ENCODE data around the gene MUC21.
"Not testable (repeated sequence)": the region's sequence is repeated elsewhere in the genome, so short reads cannot be mapped to it uniquely, and the experiment has no call there.

The MUC21 gene

DNA sequence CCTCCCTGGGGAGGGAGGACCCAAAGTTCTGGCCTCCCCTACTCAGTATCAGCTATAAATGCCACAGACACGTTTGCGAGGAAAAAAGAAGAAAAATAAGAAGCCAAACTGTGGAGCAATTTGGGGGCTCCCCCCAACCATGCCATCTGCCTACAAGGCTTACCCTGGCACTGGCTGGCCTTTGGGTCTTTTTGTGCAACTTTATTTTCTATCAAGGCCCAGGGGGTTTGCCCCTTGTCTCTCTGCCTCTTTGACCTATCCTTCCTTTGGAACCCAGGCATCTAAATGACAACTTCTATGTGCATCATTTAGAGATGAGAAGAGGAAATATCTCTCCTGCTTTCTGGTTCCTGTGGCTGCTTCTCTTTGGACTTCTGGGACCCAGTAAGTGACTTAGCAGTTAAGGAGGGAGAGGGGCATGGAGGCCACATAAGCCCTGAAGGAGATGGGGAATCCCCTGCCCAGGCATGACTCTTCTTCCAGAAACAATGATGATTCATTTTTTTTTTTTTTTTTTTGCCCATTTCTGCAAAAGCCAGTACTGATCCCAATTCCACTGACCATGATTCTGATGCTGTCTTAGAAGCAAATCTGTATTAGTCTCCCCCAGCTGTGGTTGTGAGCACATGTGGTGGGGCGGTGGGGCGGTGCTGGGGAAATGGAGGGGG is 27.0 kb downstream of the MUC21 start, which contains the start of gene MUC22:
TSS of gene MUC22 (plus strand) at position 82 of the 668 bp plus-strand sequence. CDS start at position 315, 233 bp downstream.
- no peak for FAIRE-seq

DNA sequence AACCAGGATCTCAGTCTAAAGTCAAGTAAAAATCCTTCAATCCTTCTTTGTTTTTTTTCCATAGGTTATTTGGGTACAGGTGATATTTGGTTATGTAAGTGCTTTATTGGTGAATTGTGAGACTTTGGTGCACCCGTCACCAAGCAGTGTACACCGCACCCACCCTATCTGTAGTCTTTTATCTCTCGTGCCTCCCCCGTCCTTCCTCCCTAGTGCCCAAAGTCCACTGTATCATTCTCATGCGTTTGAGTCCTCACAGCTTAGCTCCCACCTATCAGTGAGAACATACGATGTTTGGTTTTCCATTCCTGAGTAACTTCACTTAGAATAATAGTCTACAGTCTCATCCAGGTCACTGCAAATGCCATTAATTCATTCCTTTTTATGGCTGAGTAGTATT is 27.6 kb downstream of the MUC21 start:
- no peak for FAIRE-seq

DNA sequence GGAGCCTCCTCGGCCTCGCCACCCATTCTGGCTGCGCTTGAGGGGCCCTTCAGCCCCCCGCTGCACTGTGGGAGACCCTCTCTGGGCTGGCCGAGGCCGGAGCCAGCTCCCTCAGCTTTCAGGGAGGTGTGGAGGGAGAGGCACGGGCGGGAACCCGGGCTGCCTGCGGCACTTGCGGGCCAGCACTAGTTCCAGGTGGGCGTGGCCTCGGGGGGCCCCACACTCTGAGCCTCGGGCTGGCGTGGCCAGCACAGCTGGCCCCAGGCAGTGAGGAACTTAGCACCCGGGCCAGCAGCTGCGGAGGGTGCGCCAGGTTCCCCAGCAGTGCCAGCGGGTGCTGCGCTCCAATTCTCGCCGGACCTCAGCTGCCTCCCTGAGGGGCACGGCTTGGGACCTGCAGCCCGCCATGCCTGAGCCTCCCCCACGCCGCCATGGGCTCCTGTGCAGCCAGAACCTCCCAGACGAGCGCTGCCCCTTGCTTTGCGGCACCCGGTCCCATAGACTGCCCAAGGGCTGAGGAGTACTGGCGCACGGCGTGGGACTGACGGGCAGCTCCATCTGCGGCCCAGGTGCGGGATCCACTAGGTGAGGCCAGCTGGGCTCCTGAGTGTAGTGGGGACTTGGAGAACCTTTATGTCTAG is 33.3 kb downstream of the MUC21 start:
- no peak for FAIRE-seq

DNA sequence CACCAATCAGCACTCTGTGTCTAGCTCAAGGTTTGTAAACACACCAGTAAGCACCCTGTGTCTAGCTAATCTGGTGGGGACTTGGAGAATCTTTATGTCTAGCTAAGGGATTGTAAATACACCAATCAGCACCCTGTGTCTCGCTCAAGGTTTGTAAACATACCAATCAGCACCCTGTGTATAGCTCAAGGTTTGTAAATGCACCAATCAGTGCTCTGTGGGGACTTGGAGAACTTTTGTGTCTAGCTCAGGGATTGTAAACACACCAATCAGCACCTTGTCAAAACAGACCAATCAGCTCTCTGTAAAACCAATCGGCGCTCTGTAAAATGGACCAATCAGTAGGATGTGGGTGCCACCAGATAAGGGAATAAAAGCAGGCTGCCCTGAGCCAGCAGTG is 33.9 kb downstream of the MUC21 start:
- not testable (repeated sequence) for FAIRE-seq

DNA sequence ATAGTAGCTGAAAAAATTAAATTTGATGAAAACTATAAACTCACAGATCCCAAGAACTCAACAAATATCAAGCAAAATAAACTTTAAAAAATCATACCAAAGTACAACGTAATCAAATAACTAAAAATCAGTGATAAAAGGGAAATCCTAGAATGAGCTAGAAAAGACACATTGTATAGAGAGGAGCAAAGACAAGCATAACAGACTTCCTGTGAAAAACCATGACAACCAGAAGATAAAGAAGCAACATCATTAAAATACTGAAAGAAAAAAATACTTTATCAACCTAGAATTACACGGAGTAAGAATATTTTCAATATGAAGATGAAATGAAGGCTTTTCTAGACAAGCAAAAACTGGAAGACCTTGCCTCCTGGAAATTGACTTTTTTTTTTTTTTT is 36.5 kb downstream of the MUC21 start:
- FAIRE-seq = no peak

DNA sequence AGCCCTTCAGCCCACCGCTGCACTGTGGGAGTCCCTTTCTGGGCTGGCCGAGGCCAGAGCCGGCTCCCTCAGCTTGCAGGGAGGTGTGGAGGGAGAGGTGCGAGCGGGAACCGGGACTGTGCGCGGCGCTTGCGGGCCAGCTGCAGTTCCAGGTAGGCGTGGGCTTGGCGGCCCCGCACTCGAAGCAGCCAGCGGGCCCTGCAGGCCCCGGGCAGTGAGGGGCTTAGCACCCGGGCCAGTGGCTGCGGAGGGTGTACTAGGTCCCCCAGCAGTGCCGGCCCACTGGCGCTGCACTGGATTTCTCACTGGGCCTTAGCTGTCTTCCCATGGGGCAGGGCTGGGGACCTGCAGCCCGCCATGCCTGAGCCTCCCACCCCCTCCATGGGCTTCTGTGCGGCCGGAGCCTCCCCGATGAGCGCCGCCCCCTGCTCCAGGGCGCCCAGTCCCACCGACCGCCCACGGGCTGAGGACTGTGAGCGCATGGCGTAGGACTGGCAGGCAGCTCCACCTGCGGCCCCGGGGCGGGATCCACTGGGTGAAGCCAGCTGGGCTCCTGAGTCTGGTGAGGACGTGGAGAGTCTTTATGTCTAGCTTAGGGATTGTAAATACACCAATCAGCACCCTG is 37.2 kb downstream of the MUC21 start:
- FAIRE-seq = not testable (repeated sequence)

DNA sequence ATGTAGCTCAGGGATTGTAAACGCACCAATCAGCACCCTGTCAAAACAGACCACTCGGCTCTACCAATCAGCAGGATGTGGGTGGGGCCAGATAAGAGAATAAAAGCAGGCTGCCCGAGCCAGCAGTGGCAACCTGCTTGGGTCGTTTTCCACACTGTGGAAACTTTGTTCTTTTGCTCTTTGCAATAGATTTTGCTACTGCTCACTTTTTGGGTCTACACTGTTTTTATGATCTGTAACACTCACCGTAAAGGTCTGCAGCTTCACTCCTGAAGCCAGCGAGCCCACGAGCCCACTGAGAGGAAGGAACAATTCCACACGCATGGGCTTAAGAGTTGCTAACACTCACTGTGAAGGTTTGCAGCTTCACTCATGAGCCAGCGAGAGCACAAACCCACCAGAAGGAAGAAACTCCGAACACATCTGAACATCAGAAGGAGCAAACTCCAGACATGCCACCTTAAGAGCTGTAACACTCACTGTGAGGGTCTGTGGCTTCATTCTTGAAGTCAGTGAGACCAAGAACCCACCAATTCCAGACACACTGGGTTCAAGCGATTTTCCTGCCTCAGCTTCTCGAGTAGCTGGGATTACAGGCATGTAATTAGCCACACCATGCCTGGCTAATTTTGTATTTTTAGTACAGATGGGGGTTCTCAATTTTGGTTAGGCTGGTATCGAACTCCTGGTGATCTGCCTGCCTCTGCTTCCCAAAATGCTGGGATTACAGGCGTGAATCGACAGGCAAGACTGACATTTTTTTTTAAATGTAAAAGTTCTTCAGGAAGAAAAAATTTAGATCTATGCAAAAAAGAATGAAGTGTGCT is 38.4 kb downstream of the MUC21 start:
- not testable (repeated sequence) for FAIRE-seq

DNA sequence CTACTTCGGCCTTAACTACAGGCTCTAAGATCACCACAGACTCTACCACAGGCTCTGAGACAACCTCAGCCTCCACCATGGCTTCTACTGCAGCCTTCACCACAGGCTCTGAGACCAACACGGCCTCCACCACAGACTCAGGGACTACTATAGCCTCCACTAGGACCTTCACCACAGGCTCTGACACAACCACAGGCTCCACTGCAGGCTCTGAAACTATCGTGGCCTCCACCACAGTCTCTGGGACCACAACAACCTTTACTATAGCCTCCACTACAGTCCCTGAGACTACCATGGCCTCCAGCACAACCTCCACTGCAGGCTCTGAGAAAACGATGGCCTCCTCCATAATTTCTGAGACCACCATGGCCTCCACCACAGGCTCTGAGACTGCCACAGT is 42.1 kb downstream of the MUC21 start:
- no peak for FAIRE-seq

DNA sequence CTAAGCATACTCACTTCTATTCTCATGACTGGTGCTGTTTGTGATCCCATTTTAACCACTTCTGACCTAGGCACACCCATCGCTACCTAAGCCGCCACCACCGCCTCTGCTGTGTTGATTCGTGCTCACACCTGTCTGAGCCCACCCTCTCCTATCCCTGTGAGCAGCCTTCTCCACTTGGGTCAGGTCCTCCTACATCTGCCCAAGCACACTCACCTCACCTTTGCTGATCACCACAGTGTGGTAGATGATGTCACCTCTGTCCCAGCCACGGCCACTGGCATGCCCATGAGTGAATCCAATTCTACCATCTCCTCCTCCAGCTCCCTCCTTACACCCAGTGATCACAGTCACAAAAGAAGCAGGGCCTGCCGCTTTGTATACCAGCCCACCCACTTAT is 47.6 kb downstream of the MUC21 start:
- FAIRE-seq = no peak

DNA sequence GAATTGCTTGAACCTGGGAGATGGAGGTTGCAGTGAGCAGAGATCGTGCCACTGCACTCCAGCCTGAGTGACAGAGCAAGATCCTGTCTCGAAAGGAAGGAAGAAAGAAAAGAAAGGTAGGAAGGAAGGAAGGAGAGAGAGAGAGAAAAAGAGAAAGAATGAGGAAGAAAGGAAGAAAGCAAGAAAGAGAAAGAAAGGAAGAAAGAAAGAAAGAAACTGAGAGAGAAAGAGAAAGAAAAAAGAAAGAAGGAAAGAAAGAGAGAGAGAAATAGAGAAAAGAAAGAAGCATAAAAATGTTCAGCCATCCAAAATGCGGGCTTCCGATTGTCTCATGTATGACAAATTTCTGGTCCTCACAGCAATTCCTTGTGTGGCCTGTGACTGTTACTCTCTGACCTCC is 49.6 kb downstream of the MUC21 start:
- no peak for FAIRE-seq

DNA sequence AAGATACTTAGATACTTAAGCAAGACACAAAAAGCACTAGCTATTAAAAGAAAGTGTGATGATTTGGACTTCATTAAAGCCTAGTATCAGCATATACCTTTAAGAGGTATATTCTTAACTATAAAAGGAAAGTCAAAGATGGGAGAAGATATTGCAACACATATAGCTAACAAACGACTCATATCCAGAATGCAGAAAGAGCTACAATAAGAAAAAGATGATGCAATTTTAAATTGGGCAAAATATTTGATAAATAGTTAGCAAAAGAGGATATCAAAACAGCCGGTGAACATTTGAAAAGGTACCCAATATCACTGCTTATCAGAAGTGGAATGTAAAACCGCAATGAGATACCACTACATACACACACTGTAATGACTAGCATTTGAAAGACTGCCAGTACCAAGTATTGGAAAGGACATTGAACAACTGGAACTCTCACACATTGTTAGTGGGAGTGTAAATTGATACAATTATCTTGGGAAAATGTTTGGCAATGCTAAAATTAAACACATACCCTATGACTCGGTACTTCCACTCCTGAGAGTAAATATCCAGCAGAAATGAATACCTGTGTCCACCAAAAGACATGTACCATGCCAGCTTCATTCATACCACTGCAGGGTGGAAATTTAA is 52.5 kb downstream of the MUC21 start:
- no peak for FAIRE-seq

DNA sequence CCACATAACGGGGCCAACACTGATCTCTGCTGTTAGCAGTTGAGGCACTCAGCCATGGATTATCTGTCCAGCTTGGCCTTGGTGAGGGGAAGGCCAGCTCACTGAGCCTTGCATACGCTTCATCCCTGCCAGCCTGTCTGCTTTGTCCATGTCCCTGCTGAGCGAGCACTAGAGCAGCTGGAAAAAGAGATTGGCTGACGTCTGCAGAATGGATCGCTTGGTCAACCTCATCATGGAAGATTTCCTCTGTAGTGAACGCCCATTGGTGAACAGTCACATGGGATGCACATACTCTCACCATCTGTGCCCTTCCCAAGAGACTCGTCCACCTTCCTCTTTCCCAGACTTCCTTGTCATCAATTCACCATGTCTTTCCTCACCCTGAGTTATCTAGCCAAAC is 53.7 kb downstream of the MUC21 start:
- no peak for FAIRE-seq

DNA sequence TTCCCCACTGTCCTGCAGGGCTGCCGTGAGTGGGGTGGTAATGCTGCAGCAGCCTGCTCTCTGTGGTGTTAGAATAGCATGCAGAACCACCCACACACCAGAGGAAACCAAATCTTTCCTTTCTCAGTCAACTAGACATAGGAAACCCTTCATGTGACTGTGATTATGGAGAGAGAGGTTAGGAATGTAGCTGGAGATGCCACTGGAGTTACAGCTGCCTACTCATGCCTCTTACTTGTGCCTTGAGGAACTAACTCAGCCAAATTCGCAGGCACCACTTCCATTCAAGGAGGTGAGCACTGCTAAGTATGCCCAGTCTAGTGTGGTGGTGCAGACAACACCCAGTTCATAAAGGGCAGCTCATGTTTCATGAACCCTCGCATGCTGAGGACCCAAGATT is 54.2 kb downstream of the MUC21 start:
- FAIRE-seq = no peak

DNA sequence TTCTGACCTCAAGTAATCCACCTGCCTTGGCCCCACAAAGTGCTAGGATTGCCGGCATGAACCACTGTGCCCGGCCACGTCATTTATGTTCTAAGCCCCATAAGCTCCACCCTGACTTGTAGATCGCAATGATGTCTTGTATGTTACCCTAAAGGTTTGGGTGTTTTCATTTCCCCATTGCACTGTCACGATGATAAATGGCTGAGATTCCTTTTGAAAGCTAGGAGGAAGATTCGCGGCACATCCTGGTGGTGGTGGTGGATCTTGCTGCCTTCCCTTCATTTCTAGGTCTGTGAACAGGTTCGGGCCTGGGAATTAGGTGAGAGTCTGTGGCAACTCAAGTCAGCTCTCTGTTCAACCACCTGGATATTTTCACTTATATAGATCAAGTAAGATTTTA is 55.0 kb downstream of the MUC21 start:
- no peak for FAIRE-seq
